GM20431 (cell line): ENCODE data around the gene GPRIN3.
"Not testable (repeated sequence)": the region's sequence is repeated elsewhere in the genome, so short reads cannot be mapped to it uniquely, and the experiment has no call there.

Experiments used
- in situ Hi-C: fragments of 300-500 bp; cut with MseI, MboI; formaldehyde crosslinking; loops from one replicate; pipeline ENCODE4 v1.15.0; 2020; ENCODE audit warnings: low sequenced_read_pairs; ENCODE audit not compliant: unreplicated experiment

The GPRIN3 gene

DNA sequence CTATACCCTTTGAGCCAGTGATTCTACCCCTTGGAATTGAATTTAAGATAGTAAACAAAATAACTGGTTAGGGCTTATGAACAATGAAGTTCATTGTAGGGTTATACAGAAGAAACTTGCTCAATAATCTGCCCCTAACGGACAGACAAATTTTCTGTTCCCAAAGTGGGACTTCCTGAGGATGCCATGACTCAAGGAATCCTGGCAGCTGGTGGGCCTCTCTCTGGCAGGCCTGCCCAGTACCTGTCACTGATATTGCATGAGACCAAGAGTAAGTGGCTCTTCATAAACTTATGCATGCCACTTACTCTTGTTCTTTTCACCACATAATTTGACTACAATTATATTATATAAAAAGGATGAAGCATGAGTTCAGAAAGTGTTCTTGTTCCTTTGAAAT is 41.5 kb downstream of the GPRIN3 start:
- in situ Hi-C loops: no loop called here

DNA sequence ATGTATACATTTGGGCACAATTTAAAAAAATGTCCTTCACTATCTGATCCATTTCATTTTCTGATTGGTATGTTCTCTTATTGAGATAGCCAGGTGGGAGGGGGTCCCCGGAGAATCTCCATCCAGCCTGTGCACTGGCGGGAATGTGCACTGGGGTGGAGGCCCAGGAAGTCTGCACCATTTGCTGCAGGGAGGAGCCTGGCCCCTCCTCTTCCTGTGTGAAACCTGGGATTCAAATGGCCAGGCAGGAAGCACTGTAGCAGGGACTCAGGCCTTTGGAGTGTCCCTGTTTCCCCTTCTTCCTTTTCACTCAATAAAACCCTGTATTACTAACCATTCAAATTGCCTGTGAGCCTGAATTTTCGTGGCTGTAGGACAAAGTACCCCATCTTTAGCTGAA is 44.3 kb downstream of the GPRIN3 start:
- in situ Hi-C loops: no loop called here

DNA sequence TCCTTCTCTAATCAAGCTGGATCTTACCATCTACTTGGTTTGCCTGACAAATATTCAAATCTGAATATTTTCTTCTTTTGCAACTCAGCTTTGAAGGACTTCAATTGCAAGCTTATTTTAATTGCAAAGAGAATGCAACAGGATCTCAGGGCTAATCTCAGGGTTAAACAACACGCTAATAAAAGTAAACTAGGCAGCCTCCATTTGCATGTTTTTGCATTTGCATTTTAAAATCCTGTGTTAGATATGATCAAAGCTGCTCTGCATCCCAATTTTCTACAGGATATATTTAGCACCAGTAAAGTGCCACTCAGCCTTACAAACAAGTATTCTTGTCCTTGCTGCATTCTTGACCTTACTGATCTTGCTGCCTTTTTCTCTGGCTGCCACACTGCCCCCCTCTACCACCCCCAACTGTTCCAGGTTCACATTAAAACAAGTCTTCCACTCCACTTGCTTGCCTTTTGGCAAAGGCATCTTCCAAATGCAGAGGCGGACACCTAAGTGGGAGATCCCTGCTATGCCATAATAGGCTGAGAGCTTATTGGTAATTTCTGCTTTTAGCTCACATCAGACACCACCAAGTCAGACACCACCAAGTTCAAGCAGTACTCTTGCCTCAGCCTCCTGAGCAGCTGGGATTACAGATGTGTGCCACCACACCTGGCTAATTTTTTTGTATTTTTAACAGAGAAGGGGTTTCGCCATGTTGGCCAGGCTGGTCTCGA is 48.1 kb downstream of the GPRIN3 start:
- in situ Hi-C loops: no loop called here

DNA sequence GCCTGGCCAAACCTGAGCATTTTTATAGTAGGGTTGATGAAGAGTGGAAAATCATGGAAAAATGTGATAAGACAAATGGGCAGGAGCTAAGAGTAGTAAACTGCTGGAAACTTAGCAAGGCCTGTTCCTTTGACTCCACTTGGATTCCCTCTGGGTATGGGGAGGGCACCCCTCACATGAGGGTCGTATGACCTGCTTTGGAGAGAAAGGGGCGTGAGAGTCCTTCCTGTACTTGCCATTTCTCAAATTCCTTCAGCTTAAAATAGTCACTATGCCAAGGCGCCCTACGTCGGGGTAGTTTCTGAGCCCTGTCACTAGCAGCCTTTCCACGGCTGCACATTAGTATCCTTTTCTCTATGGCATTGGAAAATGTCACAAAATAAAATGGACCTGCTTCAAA is 49.1 kb downstream of the GPRIN3 start:
- in situ Hi-C loops: no loop called here

DNA sequence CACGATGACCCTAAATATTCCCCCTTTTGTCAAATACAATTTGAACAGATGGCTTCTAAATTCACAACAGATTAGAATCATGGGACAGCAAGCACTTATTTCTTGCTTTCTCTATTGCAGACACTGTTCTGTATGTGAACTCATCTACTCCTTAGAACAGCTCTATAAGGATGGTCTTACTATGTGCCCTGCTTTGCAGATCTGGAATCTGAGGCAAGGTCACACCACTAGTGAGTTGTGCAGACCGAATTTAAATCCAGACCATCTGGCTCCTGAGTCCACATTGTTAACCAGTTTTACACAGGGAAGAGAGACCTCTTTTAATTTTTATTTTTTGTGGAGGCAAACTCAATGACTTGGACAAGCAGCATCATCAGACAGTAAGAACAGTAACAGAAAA is 50.2 kb downstream of the GPRIN3 start:
- in situ Hi-C loops: no loop called here

DNA sequence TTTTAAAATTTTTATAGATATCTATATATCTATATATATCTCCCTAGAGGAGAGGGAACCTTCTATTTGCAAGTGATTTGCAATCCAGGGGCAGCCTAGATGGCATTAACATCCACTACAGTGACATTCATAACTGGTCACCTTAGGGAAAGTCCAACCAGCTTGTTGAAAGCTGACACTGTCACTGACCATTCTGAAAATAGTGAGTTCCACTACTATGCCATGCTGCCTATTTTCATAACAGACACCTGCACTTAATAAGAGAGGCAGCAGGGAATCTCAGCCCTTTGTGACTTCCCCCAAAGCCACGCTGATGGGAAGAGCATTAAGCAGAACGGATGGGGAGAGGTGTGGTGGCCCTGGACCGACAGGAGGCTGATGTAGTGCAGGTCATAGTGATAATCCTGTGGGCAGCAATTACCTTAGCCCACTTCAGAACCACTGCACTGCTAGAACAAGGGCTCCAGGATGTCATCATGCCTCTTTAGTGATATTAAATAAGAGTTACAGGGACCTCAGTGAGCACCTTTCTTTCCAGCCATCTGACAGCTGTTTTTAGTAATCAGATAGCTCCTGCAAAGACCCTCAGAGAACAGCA is 51.3 kb downstream of the GPRIN3 start:
- in situ Hi-C loops: no loop called here

DNA sequence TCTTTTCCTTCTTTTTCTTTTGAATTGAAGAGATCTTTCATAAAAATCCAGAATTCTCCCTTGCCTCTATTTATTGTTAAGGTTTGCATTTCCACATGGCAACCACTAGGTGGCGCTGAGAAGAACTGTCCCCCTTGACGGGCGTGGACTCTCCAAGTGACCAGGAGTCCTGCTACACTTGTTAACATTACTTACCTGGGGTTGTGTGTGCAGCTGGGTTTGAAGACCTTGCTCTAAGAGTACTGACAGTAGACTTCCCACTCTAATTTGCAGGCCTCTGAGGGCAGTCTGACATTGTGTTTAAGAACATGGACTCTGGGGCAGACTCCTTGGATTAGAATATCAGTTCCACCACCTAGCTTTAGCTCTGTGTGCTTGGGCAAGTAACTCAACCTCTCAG is 52.8 kb downstream of the GPRIN3 start:
- in situ Hi-C loops: no loop called here

DNA sequence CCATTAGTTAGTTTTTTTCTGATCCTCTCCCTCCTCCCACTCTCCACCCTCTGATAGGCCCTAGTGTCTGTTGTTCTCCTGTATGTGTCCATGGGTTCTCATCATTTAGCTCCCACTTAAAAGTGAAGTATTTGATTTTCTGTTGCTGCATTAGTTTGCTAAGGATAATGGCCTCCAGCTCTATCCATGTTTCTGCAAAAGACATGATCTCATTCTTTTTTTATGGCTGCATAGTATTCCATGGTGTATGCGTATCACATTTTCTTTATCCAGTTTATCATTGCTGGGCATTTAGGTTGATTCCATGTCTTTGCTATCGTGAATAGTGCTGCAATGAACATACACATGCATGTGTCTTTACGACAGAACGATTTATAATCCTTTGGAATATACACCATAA is 53.3 kb downstream of the GPRIN3 start:
- in situ Hi-C loops: not testable (repeated sequence)

DNA sequence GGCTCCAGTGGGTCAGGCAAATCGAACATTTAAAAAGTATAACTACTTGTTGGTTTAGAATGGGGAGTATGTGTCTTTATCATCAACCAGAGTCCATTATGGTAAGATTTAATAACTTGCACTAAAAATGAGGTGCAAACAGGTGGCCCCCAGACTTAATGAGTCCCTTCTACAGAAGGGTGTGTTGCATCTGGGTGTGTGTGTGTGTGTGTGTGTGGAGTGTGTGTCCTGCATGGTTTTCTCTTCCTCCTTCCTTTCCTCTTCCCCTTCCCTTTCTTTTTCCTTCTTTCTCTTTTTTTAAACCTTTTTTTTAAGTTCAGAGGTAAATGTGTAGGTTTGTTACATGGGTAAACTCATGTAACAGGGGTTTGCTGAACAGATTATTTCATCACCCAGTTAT is 53.7 kb downstream of the GPRIN3 start:
- in situ Hi-C loops: no loop called here

DNA sequence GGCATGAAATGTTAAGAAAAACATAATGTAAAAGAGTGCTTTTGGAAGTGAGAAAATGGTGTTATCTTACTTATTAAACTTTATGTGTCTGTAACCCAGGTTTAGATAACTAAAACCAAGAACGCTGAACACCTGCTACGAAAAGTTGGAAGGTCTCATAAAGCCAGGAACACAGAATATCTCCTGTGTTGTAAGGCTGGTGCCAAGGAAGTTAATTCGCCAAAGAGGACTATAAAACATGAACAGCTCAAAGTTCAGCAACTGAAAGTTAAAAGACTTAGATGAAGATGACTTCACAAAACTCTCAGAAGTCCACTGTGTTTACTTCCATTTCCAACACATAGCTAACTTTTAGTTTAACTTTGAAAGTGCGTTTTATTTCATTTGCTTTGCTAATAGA is 54.3 kb downstream of the GPRIN3 start:
- in situ Hi-C loops: no loop called here

DNA sequence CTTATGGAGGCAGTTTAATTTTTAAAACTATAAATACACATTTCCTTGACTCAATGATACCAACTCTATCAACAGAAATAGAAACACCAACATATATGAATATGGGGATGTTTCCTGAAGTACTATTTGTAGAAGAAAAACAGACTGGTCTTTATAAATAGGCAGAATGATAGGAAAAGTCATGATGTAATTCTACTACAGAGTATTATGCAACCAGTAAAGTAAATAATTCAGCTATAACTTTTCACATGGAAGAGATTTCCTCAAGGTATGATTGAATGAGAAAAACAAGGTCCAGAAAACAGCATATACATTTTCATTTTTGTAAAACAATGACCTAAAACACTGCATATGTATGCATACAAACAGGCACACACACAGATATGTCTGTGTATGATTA is 56.2 kb downstream of the GPRIN3 start:
- in situ Hi-C loops: no loop called here

DNA sequence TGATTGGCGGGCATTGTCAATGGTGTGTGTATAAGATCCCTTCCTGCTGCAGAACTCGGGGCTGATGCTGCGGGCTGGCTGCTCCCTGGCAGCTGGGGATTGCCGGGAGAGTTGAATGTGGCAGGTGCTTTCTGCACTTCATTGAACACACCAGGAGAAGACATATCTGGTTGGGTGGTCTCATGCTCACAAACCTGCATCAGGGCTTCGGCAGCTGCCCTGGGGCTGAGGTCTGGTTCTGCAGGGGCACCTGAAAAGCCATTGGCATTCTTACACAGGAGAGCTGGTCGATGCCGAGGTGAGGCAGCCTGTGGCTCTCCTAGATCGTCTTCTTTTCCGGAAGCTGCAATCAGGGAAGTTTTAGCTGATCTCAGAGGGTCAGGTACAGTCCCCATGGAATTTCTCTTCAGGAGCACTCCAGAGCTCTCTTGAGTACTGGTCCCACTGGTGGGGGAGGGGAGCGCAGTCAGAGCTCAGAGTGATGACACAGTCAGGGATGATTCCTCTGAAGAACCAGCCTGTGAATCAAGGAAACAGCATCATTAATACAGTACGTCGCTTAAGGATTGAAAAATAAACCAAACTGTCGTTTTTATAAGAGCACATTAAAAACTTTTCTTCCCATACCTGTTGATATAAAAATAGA is 57.8 kb downstream of the GPRIN3 start:
- in situ Hi-C loops: no loop called here

DNA sequence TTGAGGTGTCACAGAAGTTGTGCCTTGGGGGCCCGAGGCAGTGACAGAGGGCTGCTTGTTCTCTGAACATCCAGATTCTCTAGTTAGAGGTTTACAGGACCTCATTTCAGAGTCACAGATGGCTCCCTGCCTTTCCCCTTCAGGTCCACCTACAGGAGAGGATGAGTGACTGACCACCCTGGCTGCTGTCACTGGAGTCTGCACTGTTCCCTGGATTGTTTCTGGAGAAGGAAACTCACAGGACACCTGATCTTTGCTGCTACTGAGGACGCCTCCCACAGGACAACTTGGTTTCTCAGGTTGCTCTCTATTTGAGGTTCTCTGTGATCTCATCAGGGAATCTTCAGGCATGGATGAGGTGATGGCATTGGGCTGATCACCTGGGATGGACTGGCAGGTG is 58.3 kb downstream of the GPRIN3 start:
- in situ Hi-C loops: no loop called here

DNA sequence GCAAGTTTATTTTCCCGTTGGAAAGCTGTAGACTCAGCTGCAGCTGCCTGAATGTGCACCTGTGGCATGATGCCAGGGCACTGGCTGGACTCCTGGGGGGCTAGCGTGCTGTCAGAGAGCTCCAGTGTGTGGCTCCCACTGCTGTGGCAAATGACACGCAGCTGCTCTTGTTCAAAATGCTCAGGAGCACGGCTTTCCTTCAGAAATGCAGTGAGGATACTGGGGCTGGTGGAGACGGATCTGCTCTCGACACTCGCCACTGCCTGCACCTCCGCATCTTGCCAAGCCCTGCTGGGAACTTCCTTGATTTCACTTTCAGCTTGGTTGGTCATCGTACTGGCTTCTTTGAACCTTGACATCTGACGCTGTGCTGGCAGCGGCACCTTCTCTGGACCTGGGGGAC is 58.7 kb downstream of the GPRIN3 start:
- in situ Hi-C loops: no loop called here

DNA sequence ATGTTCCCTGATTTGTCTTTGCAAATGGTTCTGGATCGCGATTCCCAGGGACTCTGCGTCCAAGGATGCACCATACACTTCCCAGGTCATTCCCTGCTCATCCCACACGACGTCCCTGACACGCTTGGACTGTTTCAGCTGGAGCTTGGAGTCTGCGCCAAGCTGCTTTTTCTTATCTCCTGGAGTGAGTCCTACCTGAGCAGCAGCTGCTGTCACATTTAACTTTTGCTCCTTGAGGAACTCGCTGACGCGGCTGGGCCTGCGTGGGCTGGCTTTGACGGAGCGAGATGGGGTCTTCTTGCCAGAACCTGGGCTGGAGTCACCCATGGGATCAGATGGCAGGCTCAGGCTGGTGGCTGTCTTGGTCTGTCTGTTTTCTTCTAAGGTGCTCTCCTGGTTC is 59.6 kb downstream of the GPRIN3 start:
- in situ Hi-C loops: no loop called here

DNA sequence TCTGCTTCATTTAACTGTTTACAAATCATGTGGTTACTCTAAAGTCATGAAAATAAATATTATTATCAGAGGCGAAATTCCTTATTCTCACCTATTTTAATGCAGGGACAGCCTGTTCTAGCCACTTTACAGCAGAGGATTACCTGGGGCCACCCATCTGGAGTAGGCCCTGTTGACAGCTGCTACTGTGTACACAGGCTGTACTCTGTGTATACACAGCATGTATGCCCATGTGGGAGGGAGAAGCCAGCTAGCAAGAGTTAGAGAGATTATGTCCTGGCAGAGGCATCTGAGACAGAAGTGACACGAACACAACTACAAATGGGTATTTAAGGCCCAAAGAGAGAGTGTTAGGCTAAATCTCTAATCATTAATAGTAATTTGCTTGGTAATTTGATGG is 62.1 kb downstream of the GPRIN3 start:
- in situ Hi-C loops: no loop called here

DNA sequence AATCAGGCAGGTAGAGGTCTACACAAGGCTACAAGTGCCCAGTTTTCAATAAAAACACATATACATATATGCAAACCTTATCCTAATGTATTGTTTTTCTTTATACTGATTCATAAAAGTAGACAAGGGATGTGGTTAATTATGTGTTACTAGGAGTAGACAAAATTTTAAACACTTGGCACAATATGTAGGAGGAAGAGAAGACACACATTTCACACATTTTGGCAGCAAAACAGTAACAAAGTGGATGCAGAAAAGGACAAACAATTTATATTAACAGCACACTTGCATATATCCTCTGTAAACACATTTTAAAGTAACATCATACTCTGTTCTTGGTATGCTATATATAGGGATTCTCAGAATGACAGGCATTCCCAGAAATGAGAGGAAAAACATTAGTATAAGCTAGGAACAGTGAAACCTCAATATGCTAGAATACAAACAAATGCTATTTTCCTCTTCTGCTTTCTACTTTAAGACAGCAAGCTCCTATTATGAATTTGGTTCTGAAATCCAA is 63.8 kb downstream of the GPRIN3 start:
- in situ Hi-C loops: no loop called here

DNA sequence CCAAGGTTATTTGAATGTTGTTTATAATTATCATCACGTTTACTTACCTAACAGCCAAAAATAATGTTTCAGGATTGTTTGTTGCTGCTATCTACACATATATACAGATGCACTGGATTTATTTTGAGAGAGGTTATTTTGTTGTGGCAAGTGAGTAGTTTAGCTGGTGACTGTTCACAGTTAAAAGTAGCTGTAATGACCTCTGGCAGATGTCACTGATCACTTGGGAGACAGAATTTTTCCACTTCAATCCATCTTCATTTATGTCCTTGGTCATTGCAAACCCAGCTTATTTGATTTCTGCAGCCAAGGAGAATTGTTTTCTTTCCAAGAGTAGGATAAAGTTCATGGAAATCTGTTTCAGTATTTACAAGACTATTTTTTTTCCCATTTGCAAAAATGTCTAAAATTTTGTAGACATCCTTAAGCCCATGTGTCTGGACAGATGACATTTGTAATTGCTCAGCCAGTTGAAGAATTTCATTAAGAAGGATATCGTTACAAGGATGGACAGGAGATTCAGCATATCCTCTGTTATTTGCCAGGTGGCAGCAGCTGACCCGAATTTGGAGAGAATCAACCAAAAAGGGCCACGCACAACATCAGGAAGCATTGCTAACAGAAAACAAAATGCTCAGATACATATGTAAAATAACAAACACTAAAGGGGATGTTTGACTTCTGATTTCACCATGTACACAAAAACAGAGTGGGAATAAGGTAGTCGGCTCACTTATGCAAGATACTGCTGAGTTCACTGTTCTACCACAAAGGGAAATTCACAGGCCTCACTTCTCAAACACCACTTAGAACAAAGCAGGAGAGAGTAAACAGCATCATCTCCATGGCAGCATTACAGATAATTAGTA is 64.5 kb downstream of the GPRIN3 start:
- in situ Hi-C loops: no loop called here

DNA sequence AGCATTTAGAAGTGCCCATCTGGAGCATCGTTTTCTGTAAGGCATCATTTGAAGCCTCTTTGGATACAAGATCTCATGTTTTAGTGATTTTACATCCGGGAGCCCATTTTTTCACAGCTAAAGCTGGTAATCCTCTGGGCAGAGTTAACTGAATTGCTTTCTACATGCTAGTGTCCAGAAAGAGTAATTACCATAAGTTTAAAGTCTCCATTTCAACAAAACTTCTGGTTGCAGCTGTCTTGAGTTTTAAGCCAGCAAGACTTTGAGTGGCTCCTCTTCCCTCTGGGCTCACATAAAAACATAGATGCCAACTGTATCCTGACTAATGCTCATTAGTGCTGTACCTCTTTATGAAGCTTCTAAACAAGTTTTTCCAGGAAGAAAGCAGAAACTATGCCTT is 65.4 kb downstream of the GPRIN3 start:
- in situ Hi-C loops: no loop called here

DNA sequence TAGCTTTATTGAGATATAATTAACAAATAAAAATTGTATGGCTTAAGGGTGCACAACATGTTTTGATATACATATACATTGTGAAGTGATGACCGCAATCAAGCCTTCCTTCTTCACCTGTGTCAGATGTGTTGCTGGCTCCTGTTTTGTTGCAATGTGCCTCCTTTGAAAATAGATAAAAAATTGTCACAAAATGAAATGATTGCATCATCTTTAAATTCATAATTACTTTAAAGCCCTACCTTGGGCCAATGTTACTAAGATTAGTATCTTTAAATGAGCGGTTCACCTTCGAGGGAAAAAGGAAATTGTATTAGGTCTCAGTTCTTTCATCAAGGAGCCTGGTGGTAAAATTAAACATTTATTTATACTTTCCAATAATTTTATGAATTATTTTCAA is 77.3 kb downstream of the GPRIN3 start:
- in situ Hi-C loops: loop anchor here (10.0 kb wide), 1 partner anchor 205 kb away; no protein-coding TSS in a partner anchor
